Psoas muscle (tissue), 8 donors: Measurements from ENCODE around the gene NHLRC2. TPM values are rescaled to one million over a fixed set of nuclear protein-coding genes. Genes with fewer than 3 reads are reported as not detected.

Experiments
- ATAC-seq, 4 donors: fragments of 200-7000 bp; cut with Tn5 transposase; one replicate each; pipeline ENCODE4 v1.9.1; 2020; ENCODE audit warnings: moderate library complexity in 3 of 4, mild to moderate bottlenecking in 2 of 4
- DNase-seq, 2 donors: peaks; one replicate each; pipeline ENCODE4 v3.0.0-alpha.2; 2020
- H3K27ac ChIP-seq: fragments of 200-600 bp; one replicate; pipeline ENCODE4 v1.8.0; 2022
- H3K27me3 ChIP-seq, 3 donors: fragments of 200-600 bp in 1 of 3; one replicate each; pipeline versions ENCODE4 v1.6.1 to v1.8.0; 2013 to 2022; ENCODE audit warnings: low read length in 2 of 3, mild to moderate bottlenecking in 2 of 3, moderate library complexity in 1 of 3; ENCODE audit not compliant: insufficient read depth in 3 of 3
- H3K36me3 ChIP-seq, 2 donors: fragments of 200-600 bp in 1 of 2; one replicate each; pipeline versions ENCODE4 v1.6.1 to v1.8.0; 2013 to 2022; ENCODE audit warnings: low read depth in 1 of 2, mild to moderate bottlenecking in 1 of 2, moderate library complexity in 1 of 2; ENCODE audit not compliant: insufficient read depth in 1 of 2
- H3K4me1 ChIP-seq: fragments of 200-600 bp; one replicate; pipeline ENCODE4 v1.8.0; 2022
- H3K4me3 ChIP-seq: fragments of 200-600 bp; one replicate; pipeline ENCODE4 v1.8.0; 2022; ENCODE audit warnings: mild to moderate bottlenecking
- H3K9me3 ChIP-seq: fragments of 200-600 bp; one replicate; pipeline ENCODE4 v1.8.0; 2022
- CTCF ChIP-seq: fragments of 200-600 bp; IDR thresholded peaks from one replicate; pipeline ENCODE4 v1.8.0; 2022; ENCODE audit warnings: antibody characterized with exemption
- WGBS, 3 donors: extraction: QIAGEN DNeasy Blood & Tissue Kit; methylation state at CpG; one replicate each; pipeline versions ENCODE4 v1.1.6 to v1.1.7; 2013; 5-methylcytosine and 5-hydroxymethylcytosine counted together
- intact Hi-C, 2 donors: fragments of 100-400 bp; cut with DNase I; formaldehyde crosslinking; loops; one replicate each; pipeline versions ENCODE4 v1.11.0 to v1.14.2; 2022
- polyA plus RNA-seq, 3 donors: library from polyadenylated mRNA; stranded (reverse); fragments of 200-250 nt; gene quantifications; one replicate each; pipeline ENCODE4 v1.2.3, GENCODE V29; 2013
- total RNA-seq, 4 donors: library from RNA; stranded (reverse); fragmentation: NEBNext Ultra II Directional in 2 of 4; extraction: Animal tissue kit (Norgen Biotek cat#: 25700) in 2 of 4; gene quantifications; one replicate each; pipeline versions ENCODE4 v1.2.1 to v1.2.4, GENCODE V29; 2021 to 2023
- donor health status: healthy with polysubstance abuse.
- donor health status: DM: no; HTN: no; CAD: no; lungs with moderate emphysema.
- donor health status: Bipolar disorder and iron deficiency.
- donor health status: healthy.
- donor health status: DM: yes; HTN: yes; CAD: no.
- donor health status: DM: no; HTN: no; CAD: no.
- donor health status: DM: no; HTN: no; CAD: no.
- donor health status: DM: yes; HTN: yes; CAD: no.

NHLRC2 gene
- total and polyA plus RNA-seq, 7 donors: 3.8 to 30.0 (median 24.6) TPM

- no peak for TF ChIP-seq CTCF
- intact Hi-C loops: no loop called here
- no peaks in the 10 kb centered on the region for H3K4me1 ChIP-seq
- 79 to 90% (median 84%) methylated on average over 2 of the region's 2 CpGs for WGBS, 3 donors
- H3K9me3 ChIP-seq: no peaks in the 10 kb centered on the region
- no peak for DNase-seq
- no peak overlapping the region for H3K27ac ChIP-seq
- no peak for ATAC-seq
- peaks cover 0 to 1% (median 0%) of the 10 kb centered on the region in 3 donors for H3K27me3 ChIP-seq
- H3K36me3 ChIP-seq: peaks cover 0 to 35% of the 10 kb centered on the region in 2 donors
- H3K4me3 ChIP-seq: no peak overlapping the region
These were observed 60.5 kb downstream of the NHLRC2 start for GRCh38 chr10:113914956-113915355.

GRCh38 chr10:113915540-113915939 is 61.1 kb downstream of the NHLRC2 start:
- H3K9me3 ChIP-seq: no peaks in the 10 kb centered on the region
- no peaks in the 10 kb centered on the region for H3K4me1 ChIP-seq
- DNase-seq (no peak), ATAC-seq (no peak)
- peaks cover 0 to 30% of the 10 kb centered on the region in 2 donors for H3K36me3 ChIP-seq
- no peak for TF ChIP-seq CTCF
- peaks cover 0 to 1% (median 0%) of the 10 kb centered on the region in 3 donors for H3K27me3 ChIP-seq
- no peak overlapping the region for H3K4me3 ChIP-seq
- 93 to 94% (median 93%) methylated on average over 2 of the region's 2 CpGs for WGBS, 3 donors
- H3K27ac ChIP-seq: no peak overlapping the region
- intact Hi-C loops: no loop called here

- intact Hi-C loops: no loop called here
- no peak for TF ChIP-seq CTCF
- H3K4me3 ChIP-seq: no peak overlapping the region
- H3K4me1 ChIP-seq: no peaks in the 10 kb centered on the region
- no peak overlapping the region for H3K27ac ChIP-seq
- H3K27me3 ChIP-seq: peaks cover 0 to 1% (median 0%) of the 10 kb centered on the region in 3 donors
- H3K9me3 ChIP-seq: no peaks in the 10 kb centered on the region
- DNase-seq (no peak), ATAC-seq (no peak)
- WGBS, 3 donors: 84 to 90% (median 88%) methylated on average over 2 of the region's 2 CpGs
- peaks cover 0 to 24% of the 10 kb centered on the region in 2 donors for H3K36me3 ChIP-seq
These were observed 61.6 kb downstream of the NHLRC2 start for GRCh38 chr10:113916053-113916452.

- DNase-seq: no peak
- Histone ChIP-seq H3K9me3 (no peaks in the 10 kb centered on the region), H3K27me3 (peaks cover 0 to 1% (median 0%) of the 10 kb centered on the region in 3 donors), H3K36me3 (peaks cover 0 to 13% of the 10 kb centered on the region in 2 donors), H3K4me3 (no peak overlapping the region), H3K4me1 (no peaks in the 10 kb centered on the region), H3K27ac (no peak overlapping the region)
- intact Hi-C loops: no loop called here
- TF ChIP-seq CTCF: no peak
- WGBS, 3 donors: 87 to 93% (median 90%) methylated on average over 3 of the region's 3 CpGs
- ATAC-seq: no peak
These were observed 63.2 kb downstream of the NHLRC2 start for GRCh38 chr10:113917636-113918035.

- no peak for ATAC-seq
- Histone ChIP-seq H3K36me3 (no peaks in the 10 kb centered on the region), H3K9me3 (no peaks in the 10 kb centered on the region), H3K4me1 (no peaks in the 10 kb centered on the region), H3K27me3 (peaks cover 0 to 1% (median 0%) of the 10 kb centered on the region in 3 donors), H3K4me3 (no peak overlapping the region), H3K27ac (no peak overlapping the region)
- WGBS, 3 donors: 46 to 66% (median 56%) methylated on average over 3 of the region's 3 CpGs
- TF ChIP-seq CTCF: no peak
- no peak for DNase-seq
- intact Hi-C loops: loop anchor here in 1 of 2 donors (10.0 kb wide), 1 partner anchor 215 kb away; no protein-coding TSS in a partner anchor
These were observed 65.7 kb downstream of the NHLRC2 start for GRCh38 chr10:113920114-113920513.
